HEK293 (cell line): ENCODE results near the gene HNRNPC.
A peak's percentile ranks its signal among the peaks of the same experiment; 100 is the strongest.

Source experiments
- CTCF ChIA-PET: fragments of 350-600 bp; formaldehyde crosslinking; extraction: SDS; loops from one replicate; lab custom pipeline; 2021; ENCODE audit warnings: antibody characterized with exemption; lab: Yijun Ruan, JAX
- POLR2A ChIA-PET: fragments of 300-600 bp; formaldehyde crosslinking; extraction: SDS; loops from one replicate; lab custom pipeline; 2020; ENCODE audit warnings: antibody characterized with exemption, inconsistent platforms; lab: Yijun Ruan, JAX
- H3K27ac ChIP-seq: fragments of 200-500 bp; sonication (Bioruptor generic); 2 replicates; pipeline ENCODE4 v1.5.1; 2014; ENCODE audit warnings: low read depth, low read length, control low read depth, inconsistent platforms; ENCODE audit errors: extremely low read depth
- H3K36me3 ChIP-seq, 2 experiments: fragments of 200-500 bp in 1 of 2; sonication (Bioruptor generic) in 1 of 2; 1 replicate in 1 of 2; 2 replicates in 1 of 2; pipeline ENCODE4 v1.5.1; 2014 to 2017; ENCODE audit warnings: inconsistent platforms in 2 of 2, low read length in 2 of 2; ENCODE audit not compliant: control insufficient read depth in 2 of 2, insufficient read depth in 1 of 2
- H3K4me1 ChIP-seq: fragments of 200-500 bp; sonication (Bioruptor generic); 2 replicates; pipeline ENCODE4 v1.5.1; 2014; ENCODE audit warnings: mild to moderate bottlenecking, low read length, inconsistent platforms; ENCODE audit not compliant: control insufficient read depth, insufficient read depth
- H3K4me3 ChIP-seq: 2 replicates; pipeline ENCODE4 v1.5.1; 2011; ENCODE audit warnings: low read depth, mild to moderate bottlenecking, control low read depth, low read length, moderate library complexity
- H3K9me3 ChIP-seq: fragments of 200-500 bp; sonication (Bioruptor generic); 2 replicates; pipeline ENCODE4 v1.5.1; 2014; ENCODE audit warnings: low read depth, low read length, inconsistent platforms; ENCODE audit not compliant: control insufficient read depth, insufficient read depth
- KLF16 ChIP-seq: fragments of 450-650 bp; formaldehyde crosslinking; IDR thresholded peaks from 2 replicates; pipeline ENCODE4 v1.5.1; 2017; ENCODE audit warnings: missing biosample characterization, missing genetic modification characterization
- RBAK ChIP-seq: fragments of 450-650 bp; formaldehyde crosslinking; IDR thresholded peaks from 2 replicates; pipeline ENCODE4 v1.5.1; 2016; ENCODE audit warnings: missing biosample characterization, missing genetic modification characterization
- YY2 ChIP-seq: fragments of 450-650 bp; formaldehyde crosslinking; IDR thresholded peaks from 2 replicates; pipeline ENCODE4 v1.5.1; 2016; ENCODE audit warnings: missing biosample characterization, missing genetic modification characterization
- ZBTB26 ChIP-seq: fragments of 450-650 bp; formaldehyde crosslinking; optimal IDR thresholded peaks from 2 replicates; pipeline ENCODE3; 2016; ENCODE audit warnings: missing biosample characterization, mild to moderate bottlenecking, missing genetic modification characterization
- ZBTB6 ChIP-seq: fragments of 450-650 bp; formaldehyde crosslinking; IDR thresholded peaks from 2 replicates; pipeline ENCODE4 v1.5.1; 2017; ENCODE audit warnings: missing biosample characterization, missing genetic modification characterization
- ZEB2 ChIP-seq: fragments of 450-650 bp; formaldehyde crosslinking; IDR thresholded peaks from 2 replicates; pipeline ENCODE4 v1.5.1; 2016; ENCODE audit warnings: missing biosample characterization, missing genetic modification characterization
- ZFP37 ChIP-seq: fragments of 450-650 bp; formaldehyde crosslinking; IDR thresholded peaks from 2 replicates; pipeline ENCODE4 v1.5.1; 2016; ENCODE audit warnings: missing biosample characterization, missing genetic modification characterization
- ZFP69B ChIP-seq: fragments of 450-650 bp; formaldehyde crosslinking; IDR thresholded peaks from 2 replicates; pipeline ENCODE4 v1.5.1; 2016; ENCODE audit warnings: missing biosample characterization, missing genetic modification characterization
- ZNF174 ChIP-seq: fragments of 450-650 bp; formaldehyde crosslinking; IDR thresholded peaks from 2 replicates; pipeline ENCODE4 v1.5.0; 2017; ENCODE audit warnings: missing biosample characterization, mild to moderate bottlenecking, missing genetic modification characterization
- ZNF24 ChIP-seq: fragments of 450-650 bp; formaldehyde crosslinking; IDR thresholded peaks from 2 replicates; pipeline ENCODE4 v1.5.1; 2016; ENCODE audit warnings: missing biosample characterization, missing genetic modification characterization
- ZNF266 ChIP-seq: fragments of 450-650 bp; formaldehyde crosslinking; IDR thresholded peaks from 2 replicates; pipeline ENCODE4 v1.5.1; 2016; ENCODE audit warnings: missing biosample characterization, missing genetic modification characterization, low read depth
- ZNF366 ChIP-seq: fragments of 450-650 bp; formaldehyde crosslinking; conservative IDR thresholded peaks from 2 replicates; pipeline ENCODE4 v1.5.1; 2016; ENCODE audit warnings: missing biosample characterization, missing genetic modification characterization
- ZNF433 ChIP-seq: fragments of 450-650 bp; formaldehyde crosslinking; IDR thresholded peaks from 2 replicates; pipeline ENCODE4 v1.5.1; 2016; ENCODE audit warnings: missing biosample characterization, missing genetic modification characterization, low read depth
- ZNF548 ChIP-seq: fragments of 450-650 bp; formaldehyde crosslinking; IDR thresholded peaks from 2 replicates; pipeline ENCODE4 v1.5.1; 2016; ENCODE audit warnings: missing biosample characterization, missing genetic modification characterization
- ZNF558 ChIP-seq: fragments of 450-650 bp; formaldehyde crosslinking; IDR thresholded peaks from 2 replicates; pipeline ENCODE4 v1.5.1; 2016; ENCODE audit warnings: missing biosample characterization, missing genetic modification characterization
- ZNF560 ChIP-seq: fragments of 450-650 bp; formaldehyde crosslinking; IDR thresholded peaks from 2 replicates; pipeline ENCODE4 v1.5.1; 2017; ENCODE audit warnings: missing biosample characterization, missing genetic modification characterization, borderline replicate concordance
- ZNF600 ChIP-seq: fragments of 450-650 bp; formaldehyde crosslinking; IDR thresholded peaks from 2 replicates; pipeline ENCODE4 v1.5.1; 2016; ENCODE audit warnings: missing biosample characterization, missing genetic modification characterization
- ZNF747 ChIP-seq: fragments of 450-650 bp; formaldehyde crosslinking; IDR thresholded peaks from 2 replicates; pipeline ENCODE4 v1.5.1; 2016; ENCODE audit warnings: missing biosample characterization, missing genetic modification characterization
- ZNF785 ChIP-seq: fragments of 450-650 bp; formaldehyde crosslinking; IDR thresholded peaks from 2 replicates; pipeline ENCODE4 v1.5.1; 2016; ENCODE audit warnings: missing biosample characterization, missing genetic modification characterization
- ZNF791 ChIP-seq: fragments of 450-650 bp; formaldehyde crosslinking; IDR thresholded peaks from 2 replicates; pipeline ENCODE4 v1.5.1; 2016; ENCODE audit warnings: missing biosample characterization, missing genetic modification characterization
- ZSCAN16 ChIP-seq: fragments of 450-650 bp; formaldehyde crosslinking; IDR thresholded peaks from 2 replicates; pipeline ENCODE4 v1.5.1; 2016; ENCODE audit warnings: missing biosample characterization, missing genetic modification characterization
- TF ChIP-seq, protein P1 (sequence below): fragments of 450-650 bp; formaldehyde crosslinking; IDR thresholded peaks from 2 replicates; pipeline ENCODE4 v1.5.1; 2016; ENCODE audit warnings: missing biosample characterization, missing genetic modification characterization
- TF ChIP-seq, protein P2 (sequence below): fragments of 450-650 bp; formaldehyde crosslinking; IDR thresholded peaks from 2 replicates; pipeline ENCODE4 v1.5.1; 2016; ENCODE audit warnings: missing biosample characterization, missing genetic modification characterization

HNRNPC gene

DNA sequence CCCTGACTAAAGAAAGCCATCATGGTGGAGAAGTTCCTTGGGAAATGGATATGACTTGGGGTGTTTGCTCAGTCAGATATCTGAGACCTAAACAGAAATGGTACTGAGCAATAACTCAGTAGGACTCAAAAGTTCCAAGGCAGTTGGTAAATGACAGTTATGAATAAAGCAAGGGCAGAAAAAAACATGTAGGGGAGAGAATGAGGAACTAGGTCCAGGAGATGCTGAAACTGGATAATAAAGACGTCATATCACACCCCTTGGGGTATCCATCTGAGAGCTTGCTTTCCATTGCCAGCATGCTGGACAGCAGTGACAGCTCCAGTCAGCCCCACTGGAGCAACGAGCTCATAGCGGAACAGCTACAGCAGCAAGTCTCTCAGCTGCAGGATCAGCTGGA, 48.2 kb upstream of the HNRNPC start:
- no peak overlapping the region for H3K27ac ChIP-seq
- H3K4me1 ChIP-seq = no peaks in the 10 kb centered on the region
- TF ChIP-seq, protein P1, sequence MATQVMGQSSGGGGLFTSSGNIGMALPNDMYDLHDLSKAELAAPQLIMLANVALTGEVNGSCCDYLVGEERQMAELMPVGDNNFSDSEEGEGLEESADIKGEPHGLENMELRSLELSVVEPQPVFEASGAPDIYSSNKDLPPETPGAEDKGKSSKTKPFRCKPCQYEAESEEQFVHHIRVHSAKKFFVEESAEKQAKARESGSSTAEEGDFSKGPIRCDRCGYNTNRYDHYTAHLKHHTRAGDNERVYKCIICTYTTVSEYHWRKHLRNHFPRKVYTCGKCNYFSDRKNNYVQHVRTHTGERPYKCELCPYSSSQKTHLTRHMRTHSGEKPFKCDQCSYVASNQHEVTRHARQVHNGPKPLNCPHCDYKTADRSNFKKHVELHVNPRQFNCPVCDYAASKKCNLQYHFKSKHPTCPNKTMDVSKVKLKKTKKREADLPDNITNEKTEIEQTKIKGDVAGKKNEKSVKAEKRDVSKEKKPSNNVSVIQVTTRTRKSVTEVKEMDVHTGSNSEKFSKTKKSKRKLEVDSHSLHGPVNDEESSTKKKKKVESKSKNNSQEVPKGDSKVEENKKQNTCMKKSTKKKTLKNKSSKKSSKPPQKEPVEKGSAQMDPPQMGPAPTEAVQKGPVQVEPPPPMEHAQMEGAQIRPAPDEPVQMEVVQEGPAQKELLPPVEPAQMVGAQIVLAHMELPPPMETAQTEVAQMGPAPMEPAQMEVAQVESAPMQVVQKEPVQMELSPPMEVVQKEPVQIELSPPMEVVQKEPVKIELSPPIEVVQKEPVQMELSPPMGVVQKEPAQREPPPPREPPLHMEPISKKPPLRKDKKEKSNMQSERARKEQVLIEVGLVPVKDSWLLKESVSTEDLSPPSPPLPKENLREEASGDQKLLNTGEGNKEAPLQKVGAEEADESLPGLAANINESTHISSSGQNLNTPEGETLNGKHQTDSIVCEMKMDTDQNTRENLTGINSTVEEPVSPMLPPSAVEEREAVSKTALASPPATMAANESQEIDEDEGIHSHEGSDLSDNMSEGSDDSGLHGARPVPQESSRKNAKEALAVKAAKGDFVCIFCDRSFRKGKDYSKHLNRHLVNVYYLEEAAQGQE = peak; percentile 97
- TF ChIP-seq ZNF600 = peak; percentile 62; the same call in 1 of the 2 replicates
- no peak for TF ChIP-seq ZBTB26 (tag by site-specific recombination)
- H3K36me3 ChIP-seq = no peaks in the 10 kb centered on the region
- ChIA-PET POLR2A (no interaction called here), CTCF (no interaction called here)
- no peak overlapping the region for H3K4me3 ChIP-seq
- no peaks in the 10 kb centered on the region for H3K9me3 ChIP-seq

DNA sequence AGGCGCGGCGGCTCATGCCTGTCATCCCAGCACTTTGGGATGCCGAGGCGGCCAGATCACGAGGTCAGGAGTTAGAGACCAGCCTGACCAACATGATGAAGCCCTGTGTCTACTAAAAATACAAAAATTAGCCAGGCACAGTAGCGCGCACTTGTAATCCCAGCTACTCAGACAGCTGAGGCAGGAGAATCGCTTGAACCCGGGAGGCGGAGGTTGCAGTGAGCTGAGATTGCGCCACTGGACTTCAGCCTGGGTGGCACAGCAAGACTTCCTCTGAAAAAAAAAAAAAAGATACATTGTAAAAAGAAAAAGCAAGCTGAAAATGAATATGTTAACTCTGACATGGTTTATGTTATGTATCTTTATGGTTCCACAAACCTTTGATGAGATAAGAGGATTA, 44.3 kb upstream of the HNRNPC start:
- CTCF ChIA-PET = interaction anchor here (0.6 kb wide), 1 partner anchor 421 kb away, joined by 6 read pairs; no protein-coding TSS in a partner anchor
- POLR2A ChIA-PET = interaction anchor here (0.6 to 0.7 kb wide), 2 partner anchors 60 to 92 kb away, joined by 3 to 4 read pairs; no protein-coding TSS in a partner anchor
- TF ChIP-seq ZNF785 (tag by site-specific recombination) = no peak
- TF ChIP-seq ZEB2 (tag by site-specific recombination) = no peak
- TF ChIP-seq ZNF548 = no peak
- TF ChIP-seq ZNF433 (tag by site-specific recombination) = no peak
- TF ChIP-seq ZNF174 = no peak
- no peak for TF ChIP-seq ZNF24 (tag by site-specific recombination)
- TF ChIP-seq KLF16 (tag by site-specific recombination) = no peak
- no peak for TF ChIP-seq ZBTB26 (tag by site-specific recombination)
- no peak for TF ChIP-seq ZNF266 (tag by site-specific recombination)
- TF ChIP-seq ZNF747 (tag by site-specific recombination) = no peak
- no peak for TF ChIP-seq ZNF791 (tag by site-specific recombination)
- no peak for TF ChIP-seq RBAK
- no peak for TF ChIP-seq ZFP69B (tag by site-specific recombination)
- TF ChIP-seq, all 188 proteins: peak for 0
- H3K36me3 ChIP-seq = no peaks in the 10 kb centered on the region
- no peak overlapping the region for H3K4me3 ChIP-seq
- no peaks in the 10 kb centered on the region; the same call in 1 of the 2 replicates for H3K4me1 ChIP-seq
- no peaks in the 10 kb centered on the region for H3K9me3 ChIP-seq
- no peak overlapping the region for H3K27ac ChIP-seq

DNA sequence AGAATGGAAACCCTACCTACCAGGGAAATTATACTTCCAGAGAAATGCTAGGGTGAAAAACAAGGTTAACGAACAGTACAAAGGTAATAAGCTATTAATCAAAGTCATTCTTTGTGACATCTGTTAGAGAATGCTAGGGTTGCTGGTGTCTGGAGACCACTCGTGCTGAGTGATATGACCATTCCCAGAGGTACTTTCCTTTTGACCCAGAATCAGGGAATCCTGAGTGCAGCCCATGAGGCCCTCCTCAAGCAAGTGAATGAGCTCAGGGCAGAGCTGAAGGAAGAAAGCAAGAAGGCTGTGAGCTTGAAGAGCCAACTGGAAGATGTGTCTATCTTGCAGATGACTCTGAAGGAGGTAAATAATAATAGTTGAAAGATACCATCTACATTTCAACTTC, 42.4 kb upstream of the HNRNPC start:
- no peaks in the 10 kb centered on the region for H3K9me3 ChIP-seq
- TF ChIP-seq ZNF560 (tag by site-specific recombination) = no peak
- TF ChIP-seq KLF16 (tag by site-specific recombination) = no peak
- no peak for TF ChIP-seq ZBTB6 (tag by site-specific recombination)
- TF ChIP-seq ZNF366 (tag by site-specific recombination) = no peak
- TF ChIP-seq, protein P2, sequence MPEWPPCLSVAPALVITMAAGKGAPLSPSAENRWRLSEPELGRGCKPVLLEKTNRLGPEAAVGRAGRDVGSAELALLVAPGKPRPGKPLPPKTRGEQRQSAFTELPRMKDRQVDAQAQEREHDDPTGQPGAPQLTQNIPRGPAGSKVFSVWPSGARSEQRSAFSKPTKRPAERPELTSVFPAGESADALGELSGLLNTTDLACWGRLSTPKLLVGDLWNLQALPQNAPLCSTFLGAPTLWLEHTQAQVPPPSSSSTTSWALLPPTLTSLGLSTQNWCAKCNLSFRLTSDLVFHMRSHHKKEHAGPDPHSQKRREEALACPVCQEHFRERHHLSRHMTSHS (tag by site-specific recombination) = no peak
- no peak for TF ChIP-seq ZNF558 (tag by site-specific recombination)
- TF ChIP-seq ZFP37 (tag by site-specific recombination) = no peak
- no peak for TF ChIP-seq ZSCAN16 (tag by site-specific recombination)
- no peak for TF ChIP-seq YY2 (tag by site-specific recombination)
- peaks cover 6% of the 10 kb centered on the region for H3K4me1 ChIP-seq
- no peaks in the 10 kb centered on the region for H3K36me3 ChIP-seq
- no peak overlapping the region for H3K27ac ChIP-seq
- ChIA-PET POLR2A (interaction anchor here (0.5 to 0.6 kb wide), 3 partner anchors 36 to 241 kb away, joined by 3 to 6 read pairs (median 4); no protein-coding TSS in a partner anchor), CTCF (interaction anchor here (0.6 kb wide), 1 partner anchor 83 kb away, joined by 3 read pairs; no protein-coding TSS in a partner anchor)
- H3K4me3 ChIP-seq = no peak overlapping the region
